Measurements from ENCODE around the gene ARAP1.

Gene ARAP1

GRCh38 chr11:72779495-72780128 is 27.4 kb upstream of the ARAP1 start:
- no peak for DNase-seq

GRCh38 chr11:72778535-72779494 is 26.6 kb upstream of the ARAP1 start:
- DNase-seq, result no peak

- no peak for DNase-seq
Observed at GRCh38 chr11:72777755-72778278, 25.6 kb upstream of the ARAP1 start.

DNA sequence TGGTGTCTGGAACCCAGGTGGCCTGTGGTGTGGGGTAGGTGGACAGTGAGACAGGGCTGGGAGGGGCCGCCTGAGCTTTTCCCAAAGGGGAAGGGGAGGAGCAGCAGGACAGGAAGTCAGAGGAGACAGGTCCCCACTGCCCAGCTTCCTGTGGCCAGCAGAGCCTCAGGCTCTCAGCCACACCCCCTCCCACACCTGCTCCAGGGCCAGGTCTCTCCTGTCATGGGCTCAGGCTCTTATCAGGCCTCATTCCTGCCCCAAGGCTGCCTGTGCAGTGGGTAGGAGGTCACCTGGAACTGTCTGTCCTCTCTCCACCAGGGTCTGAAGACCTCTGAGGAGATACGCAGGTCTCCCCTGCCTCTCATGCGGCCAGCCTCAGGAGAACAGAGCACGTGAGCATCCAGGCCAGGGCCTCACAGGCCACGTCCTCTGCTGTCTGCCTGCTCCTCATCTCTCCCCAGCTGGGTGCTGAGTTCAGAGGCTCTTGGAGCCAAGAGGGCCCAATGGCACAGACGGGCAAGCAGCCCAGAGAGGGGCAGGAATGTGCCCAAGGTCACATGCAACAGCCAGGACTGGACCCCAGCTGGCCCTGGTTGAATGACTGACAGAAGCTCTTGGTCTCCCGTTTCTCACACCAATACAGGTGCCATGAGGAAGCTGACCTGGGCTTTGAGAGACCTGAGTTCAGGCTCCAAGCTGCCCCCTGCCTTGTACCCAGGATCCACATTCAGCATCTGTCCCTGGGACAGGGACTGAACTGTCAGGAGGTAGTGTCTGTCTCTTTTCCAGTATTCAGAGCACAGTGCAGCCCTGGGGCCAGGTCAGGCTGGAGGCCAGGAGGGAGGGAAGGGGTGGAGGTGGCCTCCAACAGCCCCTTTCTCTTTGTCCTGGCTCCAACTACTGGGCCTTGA is 24.9 kb upstream of the ARAP1 start:
- no peak for DNase-seq

DNA sequence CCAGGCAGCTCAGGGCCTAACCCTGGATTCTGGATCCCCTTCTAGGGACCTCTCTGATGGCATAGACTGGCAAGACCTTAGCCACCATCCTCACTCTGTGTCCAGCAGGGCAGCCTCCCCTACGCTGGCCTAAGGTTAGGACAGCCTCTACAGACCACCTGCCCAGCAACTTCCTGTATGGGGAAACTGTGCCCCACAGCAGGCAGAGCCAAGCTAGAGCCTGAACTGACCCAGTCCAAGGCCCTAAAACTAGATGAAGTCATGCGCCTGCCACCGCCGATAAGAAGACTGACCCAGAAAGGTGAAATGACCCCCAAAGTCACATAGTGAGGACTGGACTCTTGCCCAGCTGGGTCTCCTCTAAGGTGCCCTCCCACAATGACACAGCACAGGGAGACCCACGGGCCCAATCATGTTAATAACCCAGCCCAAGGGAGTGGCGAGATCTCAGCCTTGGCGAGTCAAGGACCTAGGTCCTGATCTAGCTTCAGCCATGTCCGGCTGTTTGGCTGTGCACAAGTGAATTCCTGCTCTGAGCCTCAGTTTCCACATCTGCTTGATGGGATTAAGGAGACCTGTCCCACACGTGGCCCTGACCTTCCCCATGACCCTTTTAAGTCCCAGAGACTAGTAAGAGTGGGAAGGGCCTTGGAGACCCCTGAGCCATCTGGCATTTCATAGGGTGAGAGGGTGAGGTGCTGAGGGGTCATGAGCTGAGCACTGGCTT is 24.1 kb upstream of the ARAP1 start:
- DNase-seq, result no peak

- DNase-seq, result no peak
Observed at GRCh38 chr11:72775288-72776110, 23.3 kb upstream of the ARAP1 start.

DNA sequence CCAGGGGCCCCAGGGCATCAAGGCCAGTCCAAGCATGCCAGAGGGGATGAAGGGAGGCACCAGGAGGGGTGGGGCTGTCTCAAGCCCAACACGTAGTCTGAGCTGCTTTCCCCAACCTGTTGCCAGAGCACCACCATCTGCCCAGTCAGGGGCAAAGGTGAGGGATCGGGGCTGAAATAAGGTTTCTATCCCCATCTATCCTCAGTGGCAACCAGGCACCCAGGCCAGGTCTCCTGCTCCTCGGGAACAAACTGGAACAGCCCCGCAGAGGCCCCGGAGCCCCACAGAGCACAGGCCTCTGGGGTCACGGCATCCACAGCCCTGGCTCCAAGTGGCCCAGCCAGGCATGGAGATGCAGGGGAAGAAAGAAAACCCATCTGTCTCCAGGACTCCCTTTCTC is 22.3 kb upstream of the ARAP1 start:
- no peak for DNase-seq

- no peak for DNase-seq
Observed at GRCh38 chr11:72773696-72774095, 21.5 kb upstream of the ARAP1 start.

GRCh38 chr11:72773291-72773690 is 21.1 kb upstream of the ARAP1 start:
- DNase-seq, result no peak

GRCh38 chr11:72772059-72772458 is 19.9 kb upstream of the ARAP1 start:
- no peak for DNase-seq

DNA sequence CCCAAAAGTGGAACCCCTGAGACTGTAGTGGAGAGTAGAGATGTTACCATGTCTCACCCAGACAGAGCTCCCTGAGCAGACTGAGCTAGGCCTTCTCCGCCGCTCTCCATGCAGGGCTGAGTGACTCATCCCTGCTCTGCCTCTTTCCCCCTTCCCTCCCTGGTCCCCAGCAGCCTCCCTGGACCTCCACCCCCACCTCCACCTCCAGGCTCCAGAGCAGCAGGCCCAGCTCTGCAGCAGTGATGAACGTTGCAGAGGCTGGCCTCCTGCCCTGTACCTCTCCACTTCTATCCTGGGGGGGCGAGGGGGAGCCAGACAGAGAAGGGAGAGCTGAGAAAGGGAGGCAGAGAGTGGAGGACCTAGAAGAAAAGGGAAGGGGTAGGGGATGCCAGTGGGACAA is 19.3 kb upstream of the ARAP1 start:
- no peak for DNase-seq

DNA sequence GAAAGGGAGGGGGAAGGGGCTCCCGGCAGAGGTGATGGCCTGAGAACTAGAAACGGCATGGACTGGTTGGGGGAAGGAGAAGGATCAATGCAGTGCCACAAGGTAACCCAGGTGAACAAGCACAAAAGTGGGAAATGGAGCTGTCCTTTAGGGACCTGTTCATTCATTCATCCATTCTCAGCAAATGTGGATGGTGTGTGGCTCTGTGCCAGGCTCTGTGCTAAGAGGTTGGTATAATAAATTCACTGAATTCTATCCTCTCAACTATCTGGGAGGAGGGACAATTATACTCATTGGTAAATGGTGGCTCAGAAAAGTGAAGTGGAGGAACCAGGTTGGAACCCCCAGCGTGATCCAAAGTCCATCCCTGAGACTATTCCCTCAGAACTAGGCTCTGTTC is 18.6 kb upstream of the ARAP1 start:
- DNase-seq, result no peak

DNA sequence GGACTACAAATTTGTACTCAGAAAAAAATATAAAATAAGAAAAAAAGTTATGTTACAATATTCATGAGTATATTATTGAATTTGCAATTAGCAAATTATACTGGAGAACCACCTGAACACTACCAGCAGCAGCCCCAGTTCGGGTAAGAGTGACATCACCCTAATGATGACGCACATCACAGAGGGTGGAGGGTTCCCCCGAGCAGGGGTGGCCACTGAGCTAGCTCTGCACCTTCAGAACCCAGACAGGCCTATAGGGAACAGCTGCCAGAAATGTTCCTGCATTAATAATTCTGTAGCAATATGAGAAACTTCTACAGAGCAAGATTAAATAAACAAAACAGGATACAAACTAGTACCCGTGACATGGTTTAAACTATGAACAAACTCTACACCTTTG is 17.5 kb upstream of the ARAP1 start:
- no peak for DNase-seq

DNA sequence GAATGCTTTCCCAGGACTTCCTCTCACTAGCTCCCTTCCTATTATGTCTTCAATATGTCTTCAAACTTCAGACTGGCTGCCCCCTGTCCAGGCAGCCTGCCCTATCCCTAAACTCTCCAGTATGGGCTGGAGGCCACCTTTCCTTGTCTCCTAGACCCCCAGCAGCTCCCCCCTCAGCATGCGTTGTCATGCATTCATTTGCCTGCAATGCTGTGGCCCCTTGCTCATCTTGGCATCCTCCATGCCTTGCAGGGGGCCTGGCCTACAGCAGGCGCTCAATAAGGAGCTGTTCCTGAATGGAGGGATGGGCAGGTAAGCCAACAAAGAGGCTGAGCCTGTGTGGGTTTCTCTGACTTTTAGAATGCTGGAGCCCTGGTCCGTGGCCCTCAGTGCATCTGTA is 16.4 kb upstream of the ARAP1 start:
- DNase-seq, result no peak

DNA sequence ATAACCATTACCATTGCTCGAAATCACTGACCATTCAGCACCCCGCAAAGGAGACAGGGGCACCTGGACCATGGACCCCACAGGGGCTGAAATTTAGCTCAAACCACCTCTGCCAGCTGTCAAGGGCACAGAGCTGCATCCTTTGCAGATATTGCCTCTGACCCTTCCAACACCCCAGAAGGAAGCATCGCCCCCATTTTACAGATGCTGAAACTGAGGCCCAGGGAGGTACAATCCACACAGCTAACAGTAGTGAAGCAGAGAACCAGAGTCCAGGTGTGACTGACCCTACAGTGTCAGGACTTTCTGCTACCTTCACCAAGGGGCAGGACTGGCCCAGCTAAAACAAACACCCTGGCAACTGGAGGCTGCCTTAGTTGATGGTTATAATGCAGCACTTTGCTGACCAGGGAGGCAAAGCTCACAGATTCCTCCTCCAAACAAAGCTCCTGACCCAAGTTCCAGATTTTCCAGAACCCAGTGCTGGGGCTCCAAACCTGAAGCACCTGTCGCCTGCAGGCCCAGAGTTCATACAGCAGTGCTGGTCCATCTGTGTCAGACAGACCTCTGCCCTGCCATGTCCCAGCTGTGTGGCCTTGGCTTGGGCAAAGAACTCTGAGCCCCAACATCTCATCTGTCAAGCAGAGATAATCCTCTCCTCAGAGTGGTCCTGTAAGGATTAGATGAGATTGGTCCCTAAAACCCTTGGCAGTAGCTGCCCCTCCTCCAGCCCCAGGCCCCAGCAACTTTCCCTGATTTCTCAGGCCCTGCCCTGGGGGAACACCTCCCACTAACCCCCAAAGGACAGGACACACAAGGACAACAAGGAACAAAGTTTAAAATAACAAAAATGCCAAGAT is 15.2 kb upstream of the ARAP1 start:
- DNase-seq, result no peak

DNA sequence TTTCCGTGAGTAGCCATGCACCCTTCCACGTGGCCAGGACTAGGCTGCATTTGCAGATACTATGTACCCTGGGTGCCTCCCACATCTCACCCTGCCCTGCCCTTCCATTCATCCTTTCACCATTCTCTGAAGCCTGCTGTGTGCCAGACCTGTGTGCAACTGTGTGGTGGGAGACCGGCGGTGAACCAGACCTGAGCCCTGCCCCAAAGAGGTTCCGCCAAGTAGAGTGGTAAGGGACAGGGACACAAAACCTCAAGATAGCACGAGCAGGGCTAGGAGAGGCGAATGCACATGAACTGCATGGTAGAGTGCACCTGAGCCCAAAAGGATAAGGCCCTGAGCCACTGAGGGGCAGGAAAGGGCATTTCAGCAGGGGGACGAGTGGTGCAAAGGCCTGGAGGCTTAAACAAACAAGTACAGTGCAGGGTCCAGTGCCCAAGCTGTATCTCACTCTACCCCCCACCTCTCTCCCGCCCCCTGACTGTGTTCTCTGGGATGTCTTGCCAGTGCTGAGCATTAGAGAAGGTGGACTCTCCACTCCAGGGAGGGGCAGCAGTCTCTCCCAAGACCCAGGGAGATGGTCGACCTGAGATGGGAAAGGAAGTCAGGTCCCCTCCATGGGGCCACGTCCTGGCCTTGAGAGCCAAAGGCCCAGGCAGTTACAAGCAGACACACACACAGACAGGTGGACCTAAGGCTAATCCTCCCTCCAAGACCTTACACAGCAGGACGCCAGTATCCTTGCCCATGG is 14.1 kb upstream of the ARAP1 start:
- DNase-seq, result no peak

GRCh38 chr11:72764503-72764902 is 12.3 kb upstream of the ARAP1 start:
- no peak for DNase-seq

- no peak for DNase-seq
Observed at GRCh38 chr11:72763823-72764222, 11.6 kb upstream of the ARAP1 start.

- no peak for DNase-seq
Observed at GRCh38 chr11:72762641-72763304, 10.6 kb upstream of the ARAP1 start.
